ENCODE measurements around the gene POLDIP2. TPM values are rescaled to one million over a fixed set of nuclear protein-coding genes. Genes with fewer than 3 reads are reported as not detected.

The POLDIP2 gene
- total RNA-seq, 6 experiments from 2014 or later, result 92.5 to 156 (median 130) TPM

- WGBS (ENCODE audit: insufficient coverage, low coverage, low lambda C conversion rate, missing lambda C conversion rate), result 87% methylated on average over 7 of the region's 7 CpGs
- Histone ChIP-seq H3K27me3 (no peaks in the 10 kb centered on the region), H3K4me3 (no peak overlapping the region), H3K9me3 (no peaks in the 10 kb centered on the region), H3K27ac (no peak overlapping the region), H3K4me1 (peaks cover 0 to 28% (median 12%) of the 10 kb centered on the region in 4 donors), H3K36me3 (peaks cover 0 to 28% (median 4%) of the 10 kb centered on the region in 4 donors)
- no peak for TF ChIP-seq POLR2A (IDR thresholded peaks at IDR 0.05)
- TF ChIP-seq CTCF (IDR thresholded peaks at IDR 0.05), result no peak
- no peak for ATAC-seq
- no peak for DNase-seq
- intact Hi-C loops (cut with DNase I), result no loop called here
Observed at GRCh38 chr17:28394337-28395116, 37.2 kb upstream of the POLDIP2 start.

- H3K27ac ChIP-seq, result no peak overlapping the region
- intact Hi-C loops (cut with DNase I), result no loop called here
- H3K27me3 ChIP-seq, result no peaks in the 10 kb centered on the region
- peaks cover 0 to 8% (median under 1%) of the 10 kb centered on the region in 4 donors for H3K4me1 ChIP-seq
- H3K4me3 ChIP-seq, result no peak overlapping the region
- DNase-seq, result no peak
- WGBS (ENCODE audit: insufficient coverage, low coverage, low lambda C conversion rate, missing lambda C conversion rate), result 85% methylated on average over 6 of the region's 10 CpGs
- H3K9me3 ChIP-seq, result no peaks in the 10 kb centered on the region
- peaks cover 0 to 25% (median 4%) of the 10 kb centered on the region in 4 donors for H3K36me3 ChIP-seq
- TF ChIP-seq CTCF (IDR thresholded peaks at IDR 0.05) (no peak), POLR2A (IDR thresholded peaks at IDR 0.05) (no peak)
- no peak for ATAC-seq
Observed at GRCh38 chr17:28392491-28392890, 35.2 kb upstream of the POLDIP2 start.

GRCh38 chr17:28391401-28391800, 34.1 kb upstream of the POLDIP2 start:
- WGBS (ENCODE audit: insufficient coverage, low coverage, low lambda C conversion rate, missing lambda C conversion rate), result 90% methylated on average over 2 of the region's 2 CpGs
- DNase-seq (no peak), ATAC-seq (no peak)
- H3K36me3 ChIP-seq, result peaks cover 0 to 25% (median 4%) of the 10 kb centered on the region in 4 donors
- intact Hi-C loops (cut with DNase I), result no loop called here
- TF ChIP-seq POLR2A (IDR thresholded peaks at IDR 0.05), result no peak
- TF ChIP-seq CTCF (IDR thresholded peaks at IDR 0.05), result no peak
- no peaks in the 10 kb centered on the region for H3K4me1 ChIP-seq
- no peaks in the 10 kb centered on the region for H3K9me3 ChIP-seq
- H3K27me3 ChIP-seq, result no peaks in the 10 kb centered on the region
- H3K4me3 ChIP-seq, result no peak overlapping the region
- no peak overlapping the region for H3K27ac ChIP-seq

DNA sequence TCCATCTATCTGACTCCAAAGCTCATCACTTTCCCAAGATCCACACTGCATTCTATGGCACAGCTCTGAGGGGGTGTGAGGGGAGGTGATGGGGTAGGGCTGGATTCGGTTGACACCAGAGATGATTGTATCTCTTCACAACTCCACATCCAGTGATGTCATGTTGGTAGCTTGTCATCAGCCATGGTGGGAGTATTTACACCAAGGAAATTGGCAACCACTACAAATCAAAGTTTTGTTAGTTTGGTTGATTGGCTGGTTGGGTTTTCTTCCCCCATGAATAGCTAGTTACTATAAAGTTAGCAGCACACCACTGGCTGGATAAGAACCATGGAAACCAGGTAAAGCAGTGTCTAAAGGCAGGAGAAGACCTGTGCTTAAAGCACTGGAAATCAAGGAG, 33.7 kb upstream of the POLDIP2 start:
- ATAC-seq (no peak), DNase-seq (no peak)
- intact Hi-C loops (cut with DNase I), result no loop called here
- Histone ChIP-seq H3K4me3 (no peak overlapping the region), H3K4me1 (no peaks in the 10 kb centered on the region), H3K27ac (no peak overlapping the region), H3K27me3 (no peaks in the 10 kb centered on the region), H3K9me3 (no peaks in the 10 kb centered on the region), H3K36me3 (peaks cover 0 to 24% (median 4%) of the 10 kb centered on the region in 4 donors)
- TF ChIP-seq CTCF (IDR thresholded peaks at IDR 0.05) (no peak), POLR2A (IDR thresholded peaks at IDR 0.05) (no peak)
- WGBS (ENCODE audit: insufficient coverage, low coverage, low lambda C conversion rate, missing lambda C conversion rate), result no CpG with 5 or more reads among the region's 1 CpG
